Upper lobe of right lung (tissue), 1 donor: ENCODE results near the gene KIAA0825. TPM values are rescaled to one million over a fixed set of nuclear protein-coding genes. Genes with fewer than 3 reads are reported as not detected.

Experiments used
- ATAC-seq: fragments of 200-7000 bp; cut with Tn5 transposase; one replicate; pipeline ENCODE4 v1.9.1; 2020; ENCODE audit warnings: mild to moderate bottlenecking, moderate library complexity
- DNase-seq: peaks from one replicate; pipeline ENCODE4 v3.0.0-alpha.2; 2020
- H3K27ac ChIP-seq: fragments of 200-600 bp; one replicate; pipeline ENCODE4 v1.8.0; 2022
- H3K27me3 ChIP-seq: fragments of 200-600 bp; one replicate; pipeline ENCODE4 v1.8.0; 2022; ENCODE audit warnings: mild to moderate bottlenecking
- H3K36me3 ChIP-seq: fragments of 200-600 bp; one replicate; pipeline ENCODE4 v1.8.0; 2022
- H3K4me1 ChIP-seq: fragments of 200-600 bp; one replicate; pipeline ENCODE4 v1.8.0; 2022
- H3K4me3 ChIP-seq: fragments of 200-600 bp; one replicate; pipeline ENCODE4 v1.8.0; 2022; ENCODE audit warnings: mild to moderate bottlenecking
- H3K9me3 ChIP-seq: fragments of 200-600 bp; one replicate; pipeline ENCODE4 v1.8.0; 2022
- CTCF ChIP-seq: fragments of 200-600 bp; IDR thresholded peaks from one replicate; pipeline ENCODE4 v1.8.0; 2022; ENCODE audit warnings: antibody characterized with exemption
- intact Hi-C: fragments of 100-400 bp; cut with DNase I; formaldehyde crosslinking; loops from one replicate; pipeline ENCODE4 v1.11.0; 2022
- total RNA-seq: library from RNA; stranded (reverse); fragmentation: NEBNext Ultra II Directional; extraction: Animal tissue kit (Norgen Biotek cat#: 25700); gene quantifications from one replicate; pipeline ENCODE4 v1.2.1, GENCODE V29; 2021
- donor health status: DM: no; HTN: yes; CAD: no; lungs with severe emphysema.

KIAA0825 gene
- total RNA-seq, 1 donor from 2014 or later = 4.4 TPM

- H3K36me3 ChIP-seq = no peaks in the 10 kb centered on the region
- H3K9me3 ChIP-seq = no peaks in the 10 kb centered on the region
- H3K4me1 ChIP-seq = no peaks in the 10 kb centered on the region
- DNase-seq (no peak), ATAC-seq (no peak)
- H3K27ac ChIP-seq = no peak overlapping the region
- TF ChIP-seq CTCF = no peak
- no peak overlapping the region for H3K4me3 ChIP-seq
- no peaks in the 10 kb centered on the region for H3K27me3 ChIP-seq
- intact Hi-C loops = no loop called here
These were observed 395.2 kb downstream of the KIAA0825 start for GRCh38 chr5:94223235-94223634.

- ATAC-seq (peak; percentile 81), DNase-seq (no peak)
- no peak for TF ChIP-seq CTCF
- H3K27me3 ChIP-seq = no peaks in the 10 kb centered on the region
- H3K9me3 ChIP-seq = no peaks in the 10 kb centered on the region
- no peak overlapping the region for H3K27ac ChIP-seq
- intact Hi-C loops = no loop called here
- H3K4me1 ChIP-seq = no peaks in the 10 kb centered on the region
- H3K4me3 ChIP-seq = no peak overlapping the region
- no peaks in the 10 kb centered on the region for H3K36me3 ChIP-seq
These were observed 400.0 kb downstream of the KIAA0825 start for GRCh38 chr5:94218374-94218773.

GRCh38 chr5:94217745-94218144, 400.7 kb downstream of the KIAA0825 start:
- H3K4me1 ChIP-seq = no peaks in the 10 kb centered on the region
- no peaks in the 10 kb centered on the region for H3K36me3 ChIP-seq
- H3K27me3 ChIP-seq = no peaks in the 10 kb centered on the region
- no peak for DNase-seq
- no peak for TF ChIP-seq CTCF
- intact Hi-C loops = no loop called here
- no peak overlapping the region for H3K4me3 ChIP-seq
- H3K27ac ChIP-seq = no peak overlapping the region
- ATAC-seq = no peak
- no peaks in the 10 kb centered on the region for H3K9me3 ChIP-seq

- intact Hi-C loops = no loop called here
- DNase-seq = no peak
These were observed 401.2 kb downstream of the KIAA0825 start for GRCh38 chr5:94217216-94217615.

GRCh38 chr5:94212476-94212875, 405.9 kb downstream of the KIAA0825 start:
- H3K9me3 ChIP-seq = no peaks in the 10 kb centered on the region
- H3K36me3 ChIP-seq = no peaks in the 10 kb centered on the region
- no peaks in the 10 kb centered on the region for H3K4me1 ChIP-seq
- no peak overlapping the region for H3K27ac ChIP-seq
- no peak for TF ChIP-seq CTCF
- DNase-seq (no peak), ATAC-seq (no peak)
- intact Hi-C loops = no loop called here
- no peaks in the 10 kb centered on the region for H3K27me3 ChIP-seq
- H3K4me3 ChIP-seq = no peak overlapping the region

More at GRCh38 chr5:94217216-94217615, 401.2 kb downstream of the KIAA0825 start:
- Histone ChIP-seq H3K4me1 (no peaks in the 10 kb centered on the region), H3K9me3 (no peaks in the 10 kb centered on the region), H3K4me3 (no peak overlapping the region), H3K27ac (no peak overlapping the region), H3K27me3 (no peaks in the 10 kb centered on the region), H3K36me3 (no peaks in the 10 kb centered on the region)
- ATAC-seq = no peak
- TF ChIP-seq CTCF = no peak

GRCh38 chr5:94209774-94210355, 408.5 kb downstream of the KIAA0825 start:
- intact Hi-C loops = no loop called here
- TF ChIP-seq CTCF = no peak
- no peak overlapping the region for H3K4me3 ChIP-seq
- H3K4me1 ChIP-seq = no peaks in the 10 kb centered on the region
- ATAC-seq = no peak
- no peak for DNase-seq
- no peaks in the 10 kb centered on the region for H3K9me3 ChIP-seq
- no peak overlapping the region for H3K27ac ChIP-seq
- H3K36me3 ChIP-seq = no peaks in the 10 kb centered on the region
- H3K27me3 ChIP-seq = no peaks in the 10 kb centered on the region
